Left cardiac atrium (tissue), 4 donors: Measurements from ENCODE around the gene MRPL21. TPM values are rescaled to one million over a fixed set of nuclear protein-coding genes. Genes with fewer than 3 reads are reported as not detected.

ENCODE experiments used
- ATAC-seq, 2 donors: fragments of 200-7000 bp; cut with Tn5 transposase; one replicate each; pipeline ENCODE4 v1.9.1; 2020; ENCODE audit warnings: mild to moderate bottlenecking in 2 of 2, moderate library complexity in 2 of 2
- DNase-seq: peaks from one replicate; pipeline ENCODE4 v3.0.0-alpha.2; 2020
- intact Hi-C, 2 donors: fragments of 100-400 bp; cut with DNase I; formaldehyde crosslinking; loops; one replicate each; pipeline versions ENCODE4 v1.14.1 to v1.15.1; 2022 to 2023
- long read RNA-seq: library from polyadenylated mRNA; unstranded; transcript quantifications from one replicate; pipeline ENCODE4 v2.0.0, GENCODE V29; 2021
- total RNA-seq, 2 donors: library from RNA; stranded (reverse); fragmentation: NEBNext Ultra II Directional; extraction: Animal tissue kit (Norgen Biotek cat#: 25700); gene quantifications; one replicate each; pipeline ENCODE4 v1.2.1, GENCODE V29; 2021
- donor health status: DM: no; HTN: yes; CAD: no.
- donor health status: DM: no; HTN: yes; CAD: no; lungs with severe emphysema.
- donor health status: DM: yes; HTN: yes; CAD: no.
- donor health status: Dilated cardiomyopathy.

MRPL21 gene
- 10 to 100 TPM; 76.0 to 89.7 TPM for total RNA-seq
- long read RNA-seq, partial matches to known transcripts: 0 of 5 reads
- long read RNA-seq, other reads (novel, unspliced or antisense): 0 of 5 reads

GRCh38 chr11:68903288-68904247 lies at the start of gene MRPL21, which contains the start of gene IGHMBP2:
Gene MRPL21 (minus strand): TSS chr11:68903832. CDS start chr11:68903810, 22 bp downstream.
Gene IGHMBP2 (plus strand): TSS chr11:68903891. CDS start chr11:68903953, 62 bp downstream.
- intact Hi-C loops: loop anchor here in 1 of 2 donors (10.0 kb wide), 1 partner anchor 141 kb away; the partner anchor contains the start of gene TPCN2
- DNase-seq (peak; percentile 89), ATAC-seq (peak; percentile 98 to 99)

DNA sequence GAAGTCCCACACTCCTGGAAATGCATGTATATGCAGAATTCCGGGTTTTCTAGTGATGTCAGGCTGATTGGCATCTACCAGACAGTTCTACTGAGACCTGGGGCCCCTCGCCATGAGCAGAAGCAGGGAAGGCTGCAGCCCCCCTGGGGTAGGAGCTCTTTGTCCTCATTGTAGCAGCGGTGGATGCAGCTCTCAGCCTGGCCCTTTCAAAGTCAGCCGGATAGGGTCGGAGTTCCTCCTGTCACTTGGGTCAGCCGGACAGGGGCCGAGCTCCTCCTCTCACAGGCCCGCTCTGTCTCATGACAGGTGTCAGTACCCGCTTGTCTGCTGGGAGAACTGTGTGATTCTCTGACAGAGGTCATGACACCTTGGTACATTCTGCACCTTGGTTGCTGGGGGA lies 47.1 kb upstream of the MRPL21 start:
- no peak for DNase-seq
- intact Hi-C loops: no loop called here
- ATAC-seq: no peak

DNA sequence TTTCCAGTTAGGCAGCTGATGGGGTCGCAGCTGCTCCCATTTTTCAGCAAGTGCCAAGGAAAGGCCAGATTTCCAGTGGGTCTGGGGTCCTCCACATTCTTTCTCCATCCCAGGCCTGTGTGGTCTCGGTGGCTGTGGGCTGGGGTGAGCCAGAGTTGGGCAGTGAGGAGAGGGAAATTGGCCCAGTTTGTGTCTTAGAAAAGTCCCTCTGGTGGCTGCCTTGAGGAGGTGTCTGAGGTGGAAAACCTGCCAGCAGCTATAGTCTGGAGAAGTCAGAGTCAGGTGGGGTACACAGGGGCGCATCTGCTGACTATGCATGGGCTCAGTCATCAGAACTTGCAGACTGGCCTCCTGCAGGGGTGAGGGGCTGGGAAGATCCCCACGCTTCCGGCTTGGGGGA lies 46.6 kb upstream of the MRPL21 start:
- DNase-seq (no peak), ATAC-seq (no peak)
- intact Hi-C loops: no loop called here

DNA sequence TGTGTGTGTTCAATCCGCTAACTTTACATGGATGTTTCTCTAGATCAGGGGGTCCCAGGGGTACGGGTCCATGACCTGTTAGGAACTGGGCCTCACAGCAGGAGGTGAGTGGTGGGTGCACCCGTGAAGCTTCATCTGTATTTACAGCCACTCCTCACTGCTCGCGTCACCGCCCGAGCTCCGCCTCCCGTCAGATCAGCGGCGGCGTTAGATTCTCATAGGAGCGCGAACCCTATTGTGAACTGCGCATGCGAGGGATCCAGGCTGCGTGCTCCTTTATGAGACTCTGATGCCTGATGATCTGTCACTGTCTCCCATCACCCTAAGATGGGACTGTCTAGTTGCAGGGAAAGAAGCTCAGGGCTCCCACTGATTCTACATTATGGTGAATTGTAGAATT lies 45.3 kb upstream of the MRPL21 start:
- intact Hi-C loops: no loop called here
- ATAC-seq (no peak), DNase-seq (no peak)

GRCh38 chr11:68948496-68948895 lies 44.9 kb upstream of the MRPL21 start:
- DNase-seq (no peak), ATAC-seq (no peak)
- intact Hi-C loops: no loop called here

DNA sequence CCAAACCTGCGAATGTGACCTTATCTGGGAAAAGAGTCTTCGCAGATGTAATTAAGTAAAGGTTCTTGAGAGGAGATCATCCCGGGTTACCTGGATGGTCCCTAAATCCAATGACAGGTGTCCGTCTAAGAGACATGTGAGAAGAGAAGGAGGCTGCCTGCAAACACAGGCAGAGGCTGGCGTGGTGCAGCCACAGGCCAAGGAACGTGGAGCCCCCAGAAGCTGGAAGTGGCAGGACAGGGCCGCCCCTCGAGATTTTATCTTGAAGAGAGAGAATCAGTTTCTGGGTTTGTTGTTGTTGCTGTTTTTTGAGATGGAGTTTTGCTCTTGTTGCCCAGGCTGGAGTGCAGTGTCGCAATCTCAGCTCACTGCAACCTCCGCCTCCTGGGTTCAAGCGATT lies 43.5 kb upstream of the MRPL21 start:
- intact Hi-C loops: no loop called here
- no peak for DNase-seq
- ATAC-seq: no peak

DNA sequence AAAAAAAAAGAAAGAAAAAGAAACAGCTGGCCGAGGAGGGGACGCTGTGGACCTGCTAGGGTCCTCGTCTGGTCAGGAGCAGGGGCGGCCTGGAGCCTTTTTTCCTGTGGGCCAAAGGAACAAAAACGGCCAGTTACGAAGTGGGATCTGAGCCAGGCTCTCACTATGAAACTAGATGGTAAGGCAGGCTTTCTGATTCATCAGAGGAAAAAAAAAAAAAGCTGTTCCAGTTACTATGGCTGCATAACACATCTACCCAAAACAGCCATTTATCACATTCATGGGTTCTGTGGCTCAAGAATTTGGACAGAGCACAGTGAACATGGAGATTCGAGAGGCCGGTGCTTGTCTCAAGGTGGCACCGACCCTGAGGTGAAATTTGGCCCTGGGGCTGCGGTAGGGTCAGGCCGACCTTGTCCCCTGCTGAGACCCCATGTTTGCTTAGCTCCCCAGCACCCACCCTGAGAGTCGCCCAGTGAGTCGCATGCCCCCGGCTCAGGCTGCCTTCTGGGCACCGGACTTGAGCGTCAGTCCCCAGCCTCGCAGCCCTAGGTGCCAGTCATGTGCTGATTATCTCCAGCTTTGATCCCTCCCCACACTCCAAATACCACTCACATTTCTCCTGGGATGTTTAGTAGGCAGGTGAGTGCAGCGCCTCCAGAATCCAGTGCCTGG lies 42.9 kb upstream of the MRPL21 start:
- intact Hi-C loops: no loop called here
- peak; percentile 66 to 91 for ATAC-seq

DNA sequence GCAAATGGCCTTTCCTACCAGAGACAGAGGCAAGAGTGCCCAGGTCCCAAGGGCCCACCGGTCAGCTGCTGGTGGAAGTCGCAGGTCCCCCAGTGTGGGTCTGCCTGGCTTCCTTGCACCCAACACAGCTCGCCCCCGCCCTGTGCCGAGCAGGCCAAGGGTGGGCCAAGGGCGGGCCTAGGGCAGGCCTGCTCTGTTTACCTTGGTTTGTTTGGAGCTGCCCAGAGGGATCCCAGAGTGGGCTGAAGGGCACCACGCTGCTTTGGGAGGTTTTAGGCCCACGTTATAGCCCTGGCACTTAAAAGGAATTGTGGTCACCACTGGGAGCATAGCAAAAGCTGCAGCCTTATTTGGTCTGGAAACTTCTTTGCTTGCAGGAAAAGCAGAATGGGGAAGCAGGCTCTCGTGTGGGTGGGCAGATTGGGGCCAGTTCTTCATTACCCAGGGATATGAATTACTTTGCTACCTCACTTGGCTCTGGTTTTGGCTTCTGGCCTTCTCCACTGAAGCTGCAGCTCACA lies 39.2 kb upstream of the MRPL21 start:
- ATAC-seq: peak; percentile 7 to 54
- peak; percentile 13 for DNase-seq
- intact Hi-C loops: no loop called here

More for the DNA sequence above, 42.9 kb upstream of the MRPL21 start:
- peak; percentile 56 for DNase-seq

- ATAC-seq (no peak), DNase-seq (peak; percentile 16)
- intact Hi-C loops: no loop called here
These were observed 38.5 kb upstream of the MRPL21 start for GRCh38 chr11:68942095-68942620.

GRCh38 chr11:68941324-68942094 lies 37.9 kb upstream of the MRPL21 start:
- intact Hi-C loops: no loop called here
- DNase-seq (peak; percentile 24), ATAC-seq (no peak)

DNA sequence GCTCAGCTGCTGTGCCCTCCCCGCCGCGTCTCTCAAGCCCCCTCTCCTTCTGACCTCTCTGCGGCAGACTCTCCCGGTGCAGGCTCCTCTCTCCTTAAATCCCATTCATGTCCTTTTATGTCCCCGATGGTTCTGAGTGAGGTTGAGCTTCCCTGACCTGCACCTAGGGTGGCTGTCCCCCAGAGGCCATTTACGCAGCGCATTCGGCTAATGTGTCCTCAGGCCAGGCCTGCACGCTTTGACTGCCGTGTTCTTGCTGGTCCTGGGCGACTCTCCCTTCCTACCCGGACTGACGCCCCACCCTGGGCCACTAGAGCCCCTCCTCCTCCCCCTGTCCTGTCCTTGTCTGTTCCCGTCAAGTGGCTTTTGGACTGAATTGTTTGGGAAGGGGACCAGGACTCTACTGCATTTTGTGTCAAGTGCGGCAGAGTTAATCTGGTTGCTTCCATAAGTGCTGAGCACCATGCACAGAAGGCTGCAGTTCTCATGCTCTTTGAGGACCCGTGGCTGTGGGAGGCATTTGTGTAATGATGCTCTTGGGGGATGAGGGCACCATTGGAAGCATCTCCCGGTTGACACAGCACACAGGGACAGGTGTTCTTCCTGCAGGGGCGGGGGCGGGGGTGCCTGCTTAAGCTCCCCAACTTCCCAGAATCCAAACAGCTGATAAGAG lies 37.2 kb upstream of the MRPL21 start:
- DNase-seq: no peak
- no peak for ATAC-seq
- intact Hi-C loops: no loop called here

GRCh38 chr11:68939583-68940555 lies 36.2 kb upstream of the MRPL21 start:
- intact Hi-C loops: no loop called here
- DNase-seq (peak; percentile 15), ATAC-seq (no peak)

DNA sequence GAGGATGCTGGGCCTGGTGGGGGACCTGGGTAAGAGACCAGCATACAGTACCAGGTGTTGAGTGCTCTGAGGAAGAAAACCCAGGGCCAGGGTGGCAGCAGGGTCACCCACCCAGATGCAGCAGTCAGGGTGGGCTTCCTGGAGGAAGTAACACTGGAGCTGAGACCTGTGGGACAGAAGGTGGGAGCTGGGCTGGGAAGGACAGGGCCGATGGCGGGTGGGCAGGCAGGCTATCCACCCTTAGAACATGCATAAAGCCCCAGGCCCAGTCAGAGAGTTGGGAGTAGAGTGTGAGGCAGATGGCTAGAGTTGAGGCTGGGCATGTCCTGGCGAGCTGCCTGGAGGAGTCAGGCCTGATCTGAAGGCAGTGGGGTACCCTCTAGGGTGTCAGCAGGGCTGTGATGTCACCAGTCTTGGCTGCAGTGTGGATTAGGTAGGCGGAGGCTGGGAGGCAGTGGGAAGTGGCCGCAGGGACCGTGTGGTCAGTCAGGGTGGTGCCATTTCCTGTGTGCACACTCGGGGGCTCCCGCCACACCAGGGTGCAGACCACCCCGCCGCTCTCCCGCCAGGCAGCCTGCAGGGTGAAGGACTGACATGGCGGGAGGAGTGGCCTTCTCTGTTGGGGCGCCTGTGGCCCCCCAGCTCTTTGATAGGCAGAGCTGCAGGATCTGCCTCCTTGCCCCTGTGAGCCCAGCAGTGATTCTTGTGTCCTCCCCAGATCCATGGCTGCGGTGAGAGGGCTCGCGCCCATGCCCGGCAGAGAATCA lies 35.4 kb upstream of the MRPL21 start:
- ATAC-seq (no peak), DNase-seq (peak; percentile 17)
- intact Hi-C loops: no loop called here

DNA sequence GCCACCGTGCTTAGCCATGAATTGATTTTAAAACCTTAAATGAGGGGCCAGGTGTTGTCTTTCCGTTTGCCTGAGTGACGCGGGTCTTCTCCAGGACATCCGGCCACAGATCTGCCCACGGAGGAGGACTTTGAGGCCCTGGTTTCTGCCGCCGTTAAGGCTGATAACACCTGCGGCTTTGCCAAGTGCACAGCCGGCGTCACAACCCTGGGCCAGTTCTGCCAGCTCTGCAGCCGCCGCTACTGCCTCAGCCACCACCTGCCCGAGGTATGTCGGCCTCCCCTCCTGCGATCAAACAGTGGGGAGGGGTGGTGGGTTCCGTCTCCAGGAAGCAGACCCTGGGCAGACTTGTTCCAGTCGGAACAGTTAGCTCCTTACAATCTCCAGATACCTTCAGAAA lies 34.5 kb upstream of the MRPL21 start:
- no peak for ATAC-seq

GRCh38 chr11:68936676-68937620 lies 33.3 kb upstream of the MRPL21 start:
- no peak for ATAC-seq
- DNase-seq: no peak
- intact Hi-C loops: no loop called here

More for the DNA sequence above, 34.5 kb upstream of the MRPL21 start:
- no peak for DNase-seq
- intact Hi-C loops: no loop called here

DNA sequence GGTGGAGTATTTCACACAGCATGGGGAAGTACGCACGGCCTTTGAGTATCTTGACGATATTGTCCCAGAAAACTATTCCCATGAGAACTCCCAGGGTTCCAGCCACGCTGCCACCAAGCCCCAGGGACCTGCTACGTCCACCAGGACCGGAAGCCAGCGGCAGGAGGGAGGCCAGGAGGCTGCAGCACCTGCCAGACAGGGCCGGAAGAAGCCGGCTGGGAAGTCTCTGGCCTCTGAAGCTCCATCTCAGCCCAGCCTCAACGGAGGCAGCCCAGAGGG lies 32.7 kb upstream of the MRPL21 start:
- DNase-seq (no peak), ATAC-seq (no peak)
- intact Hi-C loops: no loop called here
